ENCODE measurements around the gene NAV2. TPM values are rescaled to one million over a fixed set of nuclear protein-coding genes. Genes with fewer than 3 reads are reported as not detected.
A peak's percentile ranks its signal among the peaks of the same experiment; 100 is the strongest.

The NAV2 gene
- total RNA-seq, 1 experiment from 2014 or later = 63.5 TPM

- H3K4me3 Mint-ChIP-seq (ENCODE audit: unreplicated experiment) = no peak overlapping the region
- Histone ChIP-seq H3K4me3 (ENCODE audit: low read depth, low read length) (no peak overlapping the region), H3K4me1 (peaks cover 56% of the 10 kb centered on the region), H3K36me3 (ENCODE audit: control insufficient read depth, insufficient read depth, low read length) (no peaks in the 10 kb centered on the region; the same call in 1 of the 2 replicates), H3K27me3 (replicated peaks; ENCODE audit: control insufficient read depth, insufficient read depth, low read length) (no peaks in the 10 kb centered on the region), H3K9me3 (no peaks in the 10 kb centered on the region)
- no peaks in the 10 kb centered on the region for H3K9me3 Mint-ChIP-seq (ENCODE audit: unreplicated experiment)
- ChIA-PET CTCF (no interaction called here), POLR2A (no interaction called here)
- intact Hi-C loops (cut with micrococcal nuclease; ENCODE audit: unreplicated experiment) = no loop called here
- DNase-seq = no peak
- TF ChIP-seq, protein P1, sequence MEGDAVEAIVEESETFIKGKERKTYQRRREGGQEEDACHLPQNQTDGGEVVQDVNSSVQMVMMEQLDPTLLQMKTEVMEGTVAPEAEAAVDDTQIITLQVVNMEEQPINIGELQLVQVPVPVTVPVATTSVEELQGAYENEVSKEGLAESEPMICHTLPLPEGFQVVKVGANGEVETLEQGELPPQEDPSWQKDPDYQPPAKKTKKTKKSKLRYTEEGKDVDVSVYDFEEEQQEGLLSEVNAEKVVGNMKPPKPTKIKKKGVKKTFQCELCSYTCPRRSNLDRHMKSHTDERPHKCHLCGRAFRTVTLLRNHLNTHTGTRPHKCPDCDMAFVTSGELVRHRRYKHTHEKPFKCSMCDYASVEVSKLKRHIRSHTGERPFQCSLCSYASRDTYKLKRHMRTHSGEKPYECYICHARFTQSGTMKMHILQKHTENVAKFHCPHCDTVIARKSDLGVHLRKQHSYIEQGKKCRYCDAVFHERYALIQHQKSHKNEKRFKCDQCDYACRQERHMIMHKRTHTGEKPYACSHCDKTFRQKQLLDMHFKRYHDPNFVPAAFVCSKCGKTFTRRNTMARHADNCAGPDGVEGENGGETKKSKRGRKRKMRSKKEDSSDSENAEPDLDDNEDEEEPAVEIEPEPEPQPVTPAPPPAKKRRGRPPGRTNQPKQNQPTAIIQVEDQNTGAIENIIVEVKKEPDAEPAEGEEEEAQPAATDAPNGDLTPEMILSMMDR (IDR thresholded peaks at IDR 0.05; ENCODE audit: insufficient read depth in 1 of 2, low read depth in 1 of 2, low read length in 1 of 2, severe bottlenecking in 1 of 2, unreplicated experiment in 1 of 2) = no peak
- peaks cover 16% of the 10 kb centered on the region for H3K36me3 Mint-ChIP-seq (ENCODE audit: insufficient read depth, unreplicated experiment)
- no TSS peak for BruUV-seq (replicated peaks)
- no peaks in the 10 kb centered on the region for H3K27me3 Mint-ChIP-seq (ENCODE audit: insufficient read depth, unreplicated experiment)
- H3K27ac Mint-ChIP-seq (ENCODE audit: unreplicated experiment) = no peak overlapping the region
- H3K4me1 Mint-ChIP-seq (ENCODE audit: low read depth, unreplicated experiment) = peaks cover 45% of the 10 kb centered on the region
These were observed 262.9 kb downstream of the NAV2 start for GRCh38 chr11:19975414-19975990.

GRCh38 chr11:19976281-19976941 lies 263.8 kb downstream of the NAV2 start:
- H3K4me1 Mint-ChIP-seq (ENCODE audit: low read depth, unreplicated experiment) = peaks cover 53% of the 10 kb centered on the region
- peak overlapping the region; percentile 96 for H3K27ac Mint-ChIP-seq (ENCODE audit: unreplicated experiment)
- no peaks in the 10 kb centered on the region for H3K27me3 Mint-ChIP-seq (ENCODE audit: insufficient read depth, unreplicated experiment)
- no peak overlapping the region for H3K4me3 Mint-ChIP-seq (ENCODE audit: unreplicated experiment)
- ChIA-PET POLR2A (no interaction called here), CTCF (no interaction called here)
- no peaks in the 10 kb centered on the region; the same call in 1 of the 2 replicates for H3K36me3 ChIP-seq (ENCODE audit: control insufficient read depth, insufficient read depth, low read length)
- BruUV-seq (replicated peaks) = no TSS peak
- no peaks in the 10 kb centered on the region for H3K9me3 Mint-ChIP-seq (ENCODE audit: unreplicated experiment)
- intact Hi-C loops (cut with micrococcal nuclease; ENCODE audit: unreplicated experiment) = no loop called here
- H3K4me3 ChIP-seq (ENCODE audit: low read depth, low read length) = no peak overlapping the region
- H3K27me3 ChIP-seq (replicated peaks; ENCODE audit: control insufficient read depth, insufficient read depth, low read length) = no peaks in the 10 kb centered on the region
- TF ChIP-seq, protein P1 (IDR thresholded peaks at IDR 0.05; ENCODE audit: insufficient read depth in 1 of 2, low read depth in 1 of 2, low read length in 1 of 2, severe bottlenecking in 1 of 2, unreplicated experiment in 1 of 2) = no peak
- peaks cover 65% of the 10 kb centered on the region for H3K4me1 ChIP-seq
- no peak for DNase-seq
- peaks cover 19% of the 10 kb centered on the region for H3K36me3 Mint-ChIP-seq (ENCODE audit: insufficient read depth, unreplicated experiment)
- H3K9me3 ChIP-seq = no peaks in the 10 kb centered on the region

GRCh38 chr11:19977941-19978340 lies 265.3 kb downstream of the NAV2 start:
- TF ChIP-seq, protein P1 (IDR thresholded peaks at IDR 0.05; ENCODE audit: insufficient read depth in 1 of 2, low read depth in 1 of 2, low read length in 1 of 2, severe bottlenecking in 1 of 2, unreplicated experiment in 1 of 2) = no peak
- no peaks in the 10 kb centered on the region for H3K27me3 ChIP-seq (replicated peaks; ENCODE audit: control insufficient read depth, insufficient read depth, low read length)
- no peaks in the 10 kb centered on the region; the same call in 1 of the 2 replicates for H3K36me3 ChIP-seq (ENCODE audit: control insufficient read depth, insufficient read depth, low read length)
- H3K36me3 Mint-ChIP-seq (ENCODE audit: insufficient read depth, unreplicated experiment) = peaks cover 19% of the 10 kb centered on the region
- DNase-seq = no peak
- intact Hi-C loops (cut with micrococcal nuclease; ENCODE audit: unreplicated experiment) = loop anchor here (1.0 kb wide), 5 partner anchors 24 to 53 kb away; no protein-coding TSS in a partner anchor
- H3K4me3 ChIP-seq (ENCODE audit: low read depth, low read length) = no peak overlapping the region
- peaks cover 47% of the 10 kb centered on the region for H3K4me1 Mint-ChIP-seq (ENCODE audit: low read depth, unreplicated experiment)
- CTCF ChIA-PET = no interaction called here
- peak overlapping the region; percentile 96 for H3K27ac Mint-ChIP-seq (ENCODE audit: unreplicated experiment)
- POLR2A ChIA-PET = no interaction called here
- H3K4me3 Mint-ChIP-seq (ENCODE audit: unreplicated experiment) = no peak overlapping the region
- no TSS peak for BruUV-seq (replicated peaks)
- H3K9me3 ChIP-seq = no peaks in the 10 kb centered on the region
- no peaks in the 10 kb centered on the region for H3K27me3 Mint-ChIP-seq (ENCODE audit: insufficient read depth, unreplicated experiment)
- H3K9me3 Mint-ChIP-seq (ENCODE audit: unreplicated experiment) = no peaks in the 10 kb centered on the region
- peaks cover 56% of the 10 kb centered on the region for H3K4me1 ChIP-seq
